Posterior cingulate gyrus (tissue), 11 donors: ENCODE results near the gene ELL.
"Not testable (repeated sequence)": the region's sequence is repeated elsewhere in the genome, so short reads cannot be mapped to it uniquely, and the experiment has no call there.

Experiments used
- DNase-seq, 10 donors: peaks; one replicate each; pipeline versions ENCODE4 v3.0.0 to v3.0.0-alpha.2; 2020 to 2021; ENCODE audit warnings: mixed read lengths in 3 of 10
- intact Hi-C: fragments of 100-400 bp; cut with DNase I; formaldehyde crosslinking; loops from one replicate; pipeline ENCODE4 v1.15.1; 2023

Gene ELL

GRCh38 chr19:18417250-18418028 lies 104.4 kb downstream of the ELL start:
- intact Hi-C loops: loop anchor here (10.0 kb wide), 1 partner anchor 143 kb away; the partner anchor contains the start of gene IQCN
- DNase-seq: no peak

- DNase-seq: peak; percentile 57 to 98 (median 86)
- intact Hi-C loops: loop anchor here (10.0 kb wide), 1 partner anchor 142 kb away; the partner anchor contains the start of gene IQCN
Measured at GRCh38 chr19:18416778-18417249, 105.1 kb downstream of the ELL start.

GRCh38 chr19:18415178-18415867 lies 106.5 kb downstream of the ELL start:
- DNase-seq: peak in 8 of 10 donors; percentile 54 to 96 (median 78)
- intact Hi-C loops: loop anchor here (10.0 kb wide), 1 partner anchor 141 kb away; the partner anchor contains the start of gene IQCN

- no peak for DNase-seq
- intact Hi-C loops: loop anchor here (5.0 to 10.0 kb wide), 2 partner anchors 72 to 140 kb away; partner anchors contain the start of genes IQCN and PGPEP1
Measured at GRCh38 chr19:18414504-18415177, 107.2 kb downstream of the ELL start.

- no peak for DNase-seq
- intact Hi-C loops: loop anchor here (5.0 to 10.0 kb wide), 2 partner anchors 70 to 138 kb away; partner anchors contain the start of genes IQCN and PGPEP1
Measured at GRCh38 chr19:18412610-18413239, 109.1 kb downstream of the ELL start.

- no peak for DNase-seq
- intact Hi-C loops: no loop called here
Measured at GRCh38 chr19:18408053-18408476, 113.8 kb downstream of the ELL start.

- DNase-seq: no peak
- intact Hi-C loops: no loop called here
Measured at GRCh38 chr19:18406749-18407148, 115.1 kb downstream of the ELL start.

GRCh38 chr19:18405754-18406153 lies 116.1 kb downstream of the ELL start:
- DNase-seq, intact Hi-C loops: not testable (repeated sequence)

GRCh38 chr19:18402455-18403248 lies 119.2 kb downstream of the ELL start:
- intact Hi-C loops, DNase-seq: not testable (repeated sequence)

GRCh38 chr19:18401580-18402112 lies 120.2 kb downstream of the ELL start:
- DNase-seq: peak in 2 of 10 donors; percentile 21 to 85
- intact Hi-C loops: no loop called here

GRCh38 chr19:18399008-18399407 lies 122.9 kb downstream of the ELL start:
- peak in 1 of 10 donors; percentile 82 for DNase-seq
- intact Hi-C loops: loop anchor here (10.0 kb wide), 1 partner anchor 184 kb away; no protein-coding TSS in a partner anchor

- intact Hi-C loops: loop anchor here (10.0 kb wide), 1 partner anchor 183 kb away; no protein-coding TSS in a partner anchor
- peak in 1 of 10 donors; percentile 88 for DNase-seq
Measured at GRCh38 chr19:18397242-18398202, 124.3 kb downstream of the ELL start, which contains the start of gene LRRC25. TSS of gene LRRC25 (minus strand) at chr19:18397622. CDS start at chr19:18396963, 659 bp downstream.

GRCh38 chr19:18396471-18397241 lies 125.2 kb downstream of the ELL start:
- intact Hi-C loops: loop anchor here (10.0 kb wide), 1 partner anchor 182 kb away; no protein-coding TSS in a partner anchor
- DNase-seq: peak in 1 of 10 donors; percentile 73

- DNase-seq: peak in 1 of 10 donors; percentile 84
- intact Hi-C loops: loop anchor here (10.0 kb wide), 1 partner anchor 179 kb away; no protein-coding TSS in a partner anchor
Measured at GRCh38 chr19:18393836-18394235, 128.0 kb downstream of the ELL start.

- no peak for DNase-seq
- intact Hi-C loops: loop anchor here (10.0 kb wide), 1 partner anchor 178 kb away; no protein-coding TSS in a partner anchor
Measured at GRCh38 chr19:18392926-18393325, 128.9 kb downstream of the ELL start.
